K562 (cell line): Measurements from ENCODE around the gene EIF4G2. TPM values are rescaled to one million over a fixed set of nuclear protein-coding genes. Genes with fewer than 3 reads are reported as not detected.

ENCODE experiments used
- ATF4 ChIP-seq: fragments of 450-650 bp; formaldehyde crosslinking; IDR thresholded peaks from 2 replicates; pipeline ENCODE4 v1.4.0; 2022; ENCODE audit warnings: mild to moderate bottlenecking, moderate library complexity
- CC2D1A ChIP-seq: fragments of 450-650 bp; IDR thresholded peaks from 2 replicates; pipeline ENCODE4 v1.6.1; 2017; ENCODE audit warnings: mild to moderate bottlenecking
- CEBPB ChIP-seq: fragments of 450-650 bp; IDR thresholded peaks from 2 replicates; pipeline ENCODE4 v1.6.1; 2016; ENCODE audit warnings: missing genetic modification characterization, missing compliant biosample characterization
- CHAMP1 ChIP-seq: fragments of 450-650 bp; IDR thresholded peaks from 2 replicates; pipeline ENCODE4 v1.6.1; 2016; ENCODE audit warnings: mild to moderate bottlenecking
- GATA2 ChIP-seq: sonication (generic); formaldehyde crosslinking; IDR thresholded peaks from 2 replicates; pipeline ENCODE4 v1.4.0; 2020; ENCODE audit warnings: mild to moderate bottlenecking, missing genetic modification reagents
- HNRNPLL ChIP-seq: fragments of 200-400 bp; formaldehyde crosslinking; IDR thresholded peaks from 2 replicates; pipeline ENCODE4 v1.6.1; 2017; ENCODE audit warnings: low read length, low read depth, mild to moderate bottlenecking; ENCODE audit not compliant: poor library complexity, severe bottlenecking
- KAT7 ChIP-seq: sonication (generic); formaldehyde crosslinking; IDR thresholded peaks from 2 replicates; pipeline ENCODE4 v1.8.0; 2022; ENCODE audit warnings: missing genetic modification reagents, mild to moderate bottlenecking, borderline replicate concordance
- MAZ ChIP-seq, 2 experiments: fragments of 450-650 bp in 1 of 2; sonication (generic) in 1 of 2; formaldehyde crosslinking; IDR thresholded peaks in 1 of 2; conservative IDR thresholded peaks in 1 of 2; 2 replicates each; pipeline versions ENCODE4 v1.4.0 to v1.5.0; 2020; ENCODE audit warnings: mild to moderate bottlenecking in 1 of 2, missing genetic modification reagents in 1 of 2
- MECOM ChIP-seq: fragments of 250-450 bp; sonication (Bioruptor Pico); IDR thresholded peaks from 2 replicates; pipeline ENCODE4 v1.8.0; 2022; ENCODE audit warnings: inconsistent platforms
- MED1 ChIP-seq: sonication (generic); formaldehyde crosslinking; IDR thresholded peaks from 2 replicates; pipeline ENCODE4 v1.8.1; 2023; ENCODE audit warnings: missing genetic modification reagents, borderline replicate concordance
- MEF2A ChIP-seq: IDR thresholded peaks from 2 replicates; pipeline ENCODE4 v1.6.1; 2011; ENCODE audit warnings: low read depth, mild to moderate bottlenecking, low read length, moderate library complexity; ENCODE audit not compliant: control insufficient read depth
- MEIS2 ChIP-seq: fragments of 450-650 bp; IDR thresholded peaks from 2 replicates; pipeline ENCODE4 v1.6.1; 2014; ENCODE audit warnings: mild to moderate bottlenecking; ENCODE audit not compliant: partially characterized antibody
- MNT ChIP-seq, 2 experiments: fragments of 450-650 bp; conservative IDR thresholded peaks; 2 replicates each; pipeline ENCODE4 v1.6.1; 2017; ENCODE audit warnings: mild to moderate bottlenecking in 2 of 2, moderate library complexity in 2 of 2
- NR3C1 ChIP-seq: sonication (generic); formaldehyde crosslinking; IDR thresholded peaks from 2 replicates; pipeline ENCODE4 v1.8.1; 2022; ENCODE audit warnings: missing genetic modification reagents
- POLR2AphosphoS5 ChIP-seq: IDR thresholded peaks from 2 replicates; pipeline ENCODE4 v1.6.1; 2011; ENCODE audit warnings: mild to moderate bottlenecking, low read depth, low read length, moderate library complexity; ENCODE audit not compliant: control insufficient read depth, insufficient read depth
- PYGO2 ChIP-seq: fragments of 450-650 bp; IDR thresholded peaks from 2 replicates; pipeline ENCODE4 v1.6.1; 2016; ENCODE audit warnings: mild to moderate bottlenecking, missing genetic modification characterization, moderate library complexity, missing compliant biosample characterization
- RCOR1 ChIP-seq, 2 experiments: IDR thresholded peaks; 2 replicates each; pipeline ENCODE4 v1.6.1; 2012; ENCODE audit warnings: low read depth in 2 of 2, low read length in 2 of 2, borderline replicate concordance in 1 of 2, improper control_type of control experiment in 1 of 2
- SETDB1 ChIP-seq: IDR thresholded peaks from one replicate; pipeline ENCODE4 v1.6.1; 2012; ENCODE audit warnings: low read length, control low read depth, inconsistent platforms
- TAF7 ChIP-seq: fragments of 450-650 bp; IDR thresholded peaks from 2 replicates; pipeline ENCODE4 v1.6.1; 2016; ENCODE audit warnings: missing genetic modification characterization, missing compliant biosample characterization
- TARDBP ChIP-seq: fragments of 450-650 bp; IDR thresholded peaks from 2 replicates; pipeline ENCODE4 v1.6.1; 2016
- TCF15 ChIP-seq: fragments of 250-450 bp; sonication (Bioruptor Pico); IDR thresholded peaks from 2 replicates; pipeline ENCODE4 v1.8.0; 2022; ENCODE audit warnings: moderate library complexity, mild to moderate bottlenecking, inconsistent platforms
- ZNF316 ChIP-seq: fragments of 450-650 bp; IDR thresholded peaks from 2 replicates; pipeline ENCODE4 v1.6.1; 2016
- ZNF584 ChIP-seq: fragments of 200-800 bp; sonication (Bioruptor generic); IDR thresholded peaks from 2 replicates; pipeline ENCODE4 v1.6.1; 2016; ENCODE audit warnings: low read depth, mild to moderate bottlenecking, missing genetic modification characterization, missing compliant biosample characterization
- polyA plus RNA-seq, 8 experiments: library from polyadenylated mRNA; depleted of rRNA in 4 of 8; stranded (reverse) in 5 of 8; unstranded in 3 of 8; fragments of >200 nt; fragmentation: Nextera tagmentation in 2 of 8; fragmentation: Illumina TruSeq in 1 of 8; extraction: Ambion mirVana in 2 of 8; extraction: Trizol in 1 of 8; gene quantifications; 2 replicates each; pipeline versions ENCODE4 v1.2.1 to v1.2.3, GENCODE V29; 2011 to 2014; ENCODE audit warnings: inconsistent platforms in 1 of 8, missing spikeins in 1 of 8
- total RNA-seq, 7 experiments: library from RNA; depleted of rRNA in 6 of 7; stranded (reverse); fragments of >200 nt in 6 of 7; fragmentation: Illumina TruSeq in 2 of 7; extraction: Trizol in 2 of 7; gene quantifications; 2 replicates each; pipeline versions ENCODE4 v1.2.1 to v1.2.3, GENCODE V29; 2011 to 2021; ENCODE audit warnings: low replicate concordance in 1 of 7

The EIF4G2 gene
- total and polyA plus RNA-seq, 9 of the 15 experiments (the other 6 are each of a cell fraction or from before 2014, with no cell fraction given): 206 to 790 (median 646) TPM

GRCh38 chr11:10750838-10751580, 57.7 kb downstream of the EIF4G2 start, which contains the start of gene CTR9 (continued):
- no peak for TF ChIP-seq ATF4 (CRISPR knock-in tag)
- peak; percentile 95 to 98 for TF ChIP-seq MNT (conservative IDR thresholded peaks at IDR 0.05)
- TF ChIP-seq MED1: no peak
- peak; percentile 83; the same call in 1 of the 2 replicates for TF ChIP-seq KAT7 (CRISPR knock-in tag)
- peak; percentile 93 to 94 for TF ChIP-seq MAZ (CRISPR knock-in tag; conservative IDR thresholded peaks at IDR 0.05 in 1 of 2, IDR thresholded peaks at IDR 0.05 in 1 of 2)
- TF ChIP-seq MEF2A: no peak
- no peak for TF ChIP-seq GATA2 (CRISPR knock-in tag)
- TF ChIP-seq SETDB1: no peak
- peak; percentile 97 for TF ChIP-seq CC2D1A
- TF ChIP-seq TARDBP: no peak
- peak; percentile 81 for TF ChIP-seq MEIS2
- no peak for TF ChIP-seq ZNF584
- peak in 1 of 2 experiments; percentile 29; a peak in 1 of 4 replicates for TF ChIP-seq RCOR1 (IDR thresholded peaks at IDR 0.05; ENCODE audit: borderline replicate concordance in 1 of 2, low read depth in 2 of 2, low read length in 2 of 2)
- TF ChIP-seq CEBPB (tag): peak; percentile 97
- no peak for TF ChIP-seq CHAMP1
- no peak for TF ChIP-seq TCF15 (CRISPR knock-in tag)
- no peak; the same call in 1 of the 2 replicates for TF ChIP-seq TAF7 (tag)
- TF ChIP-seq POLR2AphosphoS5: peak; percentile 88
- TF ChIP-seq NR3C1 (CRISPR knock-in tag): no peak
- TF ChIP-seq ZNF316: no peak
- TF ChIP-seq HNRNPLL: peak; percentile 97
- TF ChIP-seq MECOM (CRISPR knock-in tag): no peak
- TF ChIP-seq PYGO2 (tag): no peak
